A673 (cell line): ENCODE results near the gene ABI3. TPM values are rescaled to one million over a fixed set of nuclear protein-coding genes. Genes with fewer than 3 reads are reported as not detected.

Experiments
- Bru-seq: library from RNA; stranded (reverse); fragments of 400-500 nt; gene quantifications from one replicate; lab custom pipeline; 2021; lab: Mats Ljungman, UMichigan
- BruChase-seq, 2 experiments: library from RNA; stranded (reverse); fragments of 400-500 nt; gene quantifications; one replicate each; lab custom pipeline; 2021; lab: Mats Ljungman, UMichigan
- BruUV-seq: library from RNA; stranded (reverse); fragments of 400-500 nt; replicated peaks from 2 replicates; lab custom pipeline; 2021; lab: Mats Ljungman, UMichigan
- CTCF ChIA-PET: fragments of 300-600 bp; sonication (Branson Sonifier 250); formaldehyde crosslinking; loops from one replicate; lab custom pipeline; 2022; ENCODE audit warnings: antibody characterized with exemption; lab: Charles Lee
- POLR2A ChIA-PET: fragments of 300-600 bp; sonication (Branson Sonifier 250); formaldehyde crosslinking; loops from one replicate; lab custom pipeline; 2022; ENCODE audit warnings: antibody characterized with exemption; ENCODE audit not compliant: low non-redundant PET; lab: Charles Lee
- DNase-seq: peaks from one replicate; pipeline ENCODE4 v3.0.0-alpha.2; 2015; ENCODE audit warnings: low spot score
- H3K27ac ChIP-seq: fragments of 200-600 bp; sonication (generic); 2 replicates; pipeline ENCODE4 v1.5.1; 2016; ENCODE audit warnings: mixed run types, low read depth, mild to moderate bottlenecking, mixed read lengths, antibody characterized with exemption, low read length; ENCODE audit not compliant: poor library complexity, severe bottlenecking
- H3K27me3 ChIP-seq: fragments of 200-600 bp; sonication (generic); replicated peaks from 2 replicates; pipeline ENCODE4 v1.6.1; 2017; ENCODE audit warnings: mixed run types, low read depth, mild to moderate bottlenecking, mixed read lengths, antibody characterized with exemption, low read length; ENCODE audit not compliant: insufficient read depth, poor library complexity
- H3K36me3 ChIP-seq: fragments of 200-600 bp; sonication (generic); 2 replicates; pipeline ENCODE4 v1.6.1; 2016; ENCODE audit warnings: mixed run types, mild to moderate bottlenecking, mixed read lengths, antibody characterized with exemption, low read length; ENCODE audit not compliant: insufficient read depth, poor library complexity, severe bottlenecking
- H3K4me1 ChIP-seq: fragments of 200-600 bp; sonication (generic); 2 replicates; pipeline ENCODE4 v1.6.1; 2017; ENCODE audit warnings: mixed run types, mild to moderate bottlenecking, mixed read lengths, antibody characterized with exemption, low read length; ENCODE audit not compliant: insufficient read depth, poor library complexity, severe bottlenecking
- H3K4me3 ChIP-seq: fragments of 200-600 bp; sonication (generic); 2 replicates; pipeline ENCODE4 v1.5.1; 2016; ENCODE audit warnings: low read depth, mixed run types, mild to moderate bottlenecking, mixed read lengths, low read length; ENCODE audit not compliant: poor library complexity, severe bottlenecking
- H3K9me3 ChIP-seq: fragments of 200-600 bp; sonication (generic); 2 replicates; pipeline ENCODE4 v1.6.1; 2016; ENCODE audit warnings: mixed run types, low read depth, mild to moderate bottlenecking, mixed read lengths, antibody characterized with exemption, low read length; ENCODE audit not compliant: poor library complexity, severe bottlenecking
- EZH2 ChIP-seq: fragments of 200-600 bp; sonication (generic); IDR thresholded peaks from 2 replicates; pipeline ENCODE4 v1.6.1; 2017; ENCODE audit warnings: borderline replicate concordance, low read depth, mild to moderate bottlenecking, mixed read lengths, antibody characterized with exemption, low read length; ENCODE audit not compliant: poor library complexity, severe bottlenecking
- intact Hi-C: fragments of 100-400 bp; cut with micrococcal nuclease; formaldehyde crosslinking; loops from one replicate; pipeline ENCODE4 v1.10.0; 2022; ENCODE audit not compliant: unreplicated experiment
- long read RNA-seq: library from polyadenylated mRNA; stranded (forward); transcript quantifications from one replicate; pipeline ENCODE4 v2.0.0, GENCODE V29; 2022
- total RNA-seq: library from RNA; stranded (reverse); gene quantifications from 2 replicates; pipeline ENCODE4 v1.2.3, GENCODE V29; 2021
- TF ChIP-seq, protein P1 (sequence below): fragments of 300-800, 200-600 bp; sonication (generic); conservative IDR thresholded peaks from 2 replicates; pipeline ENCODE4 v1.5.1; 2017; ENCODE audit warnings: low read depth, mild to moderate bottlenecking, antibody characterized with exemption, low read length, moderate library complexity, mixed read lengths

ABI3 gene, protein sequence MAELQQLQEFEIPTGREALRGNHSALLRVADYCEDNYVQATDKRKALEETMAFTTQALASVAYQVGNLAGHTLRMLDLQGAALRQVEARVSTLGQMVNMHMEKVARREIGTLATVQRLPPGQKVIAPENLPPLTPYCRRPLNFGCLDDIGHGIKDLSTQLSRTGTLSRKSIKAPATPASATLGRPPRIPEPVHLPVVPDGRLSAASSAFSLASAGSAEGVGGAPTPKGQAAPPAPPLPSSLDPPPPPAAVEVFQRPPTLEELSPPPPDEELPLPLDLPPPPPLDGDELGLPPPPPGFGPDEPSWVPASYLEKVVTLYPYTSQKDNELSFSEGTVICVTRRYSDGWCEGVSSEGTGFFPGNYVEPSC
- total RNA-seq (9.7 and 13.0 TPM in 2 replicates), Bru-seq, nascent RNA (percentile 53 among the genes with signal in this experiment), BruChase-seq, experiment 1, labeled RNA remaining after a 2-hour chase (percentile 46 among the genes with signal in this experiment), BruChase-seq, experiment 2, labeled RNA remaining after a 6-hour chase (percentile 49 among the genes with signal in this experiment)
- long read RNA-seq, transcript ABI3-201 (8 exons, 2,109 nt), result major isoform, 28 of 36 reads
- long read RNA-seq, partial matches to known transcripts, result 0 of 36 reads
- long read RNA-seq, other reads (novel, unspliced or antisense), result 6 of 36 reads

DNA sequence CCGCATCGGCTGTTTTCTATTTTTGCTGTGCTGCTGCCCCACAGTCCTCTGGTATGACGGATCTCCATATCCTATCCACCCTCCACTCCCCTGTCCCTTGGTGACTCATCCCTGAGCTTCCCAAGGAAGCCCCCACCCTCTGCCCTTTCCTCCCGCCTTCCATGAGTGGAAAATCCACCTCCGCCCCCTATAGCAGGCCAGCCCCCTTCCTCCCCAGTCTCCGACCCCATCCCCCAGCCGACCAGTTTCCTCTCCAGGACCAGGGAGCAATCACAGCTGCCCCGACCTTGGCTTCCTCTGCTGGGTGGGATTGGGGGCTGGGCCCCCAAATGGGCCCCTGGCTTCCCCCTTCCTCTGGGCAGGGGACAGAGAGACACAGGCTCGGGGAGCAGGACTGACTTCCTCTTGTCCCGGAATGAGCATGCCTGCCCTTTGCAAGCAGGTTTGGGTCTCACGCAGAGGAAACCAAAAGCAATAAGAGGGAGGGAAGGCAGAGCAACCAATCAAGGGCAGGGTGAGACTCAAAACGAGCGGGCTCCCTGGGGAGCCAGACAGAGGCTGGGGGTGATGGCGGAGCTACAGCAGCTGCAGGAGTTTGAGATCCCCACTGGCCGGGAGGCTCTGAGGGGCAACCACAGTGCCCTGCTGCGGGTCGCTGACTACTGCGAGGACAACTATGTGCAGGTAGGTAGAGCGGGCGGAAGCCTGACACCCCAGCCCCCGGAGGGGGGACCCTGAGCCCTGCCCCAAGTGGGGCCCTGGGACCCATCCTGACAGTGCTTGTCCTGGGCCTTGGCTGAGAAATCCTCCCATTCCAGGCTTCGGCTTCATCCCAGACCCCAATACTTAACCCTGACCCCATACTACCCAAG is at the start of gene ABI3, which contains the start of gene GNGT2:
ABI3 (plus strand) TSS at position 550 of the 872 bp plus-strand sequence; CDS start at position 568, 18 bp downstream.
GNGT2 (minus strand) TSS at position 417 of the 872 bp plus-strand sequence. CDS start 3,152 bp downstream, outside the sequence.
- H3K9me3 ChIP-seq, result no peaks in the 10 kb centered on the region
- H3K4me3 ChIP-seq, result peak within 1 kb of the TSS; percentile 45
- no peaks in the 10 kb centered on the region for H3K36me3 ChIP-seq
- H3K4me1 ChIP-seq, result peaks cover 23% of the 10 kb centered on the region
- BruUV-seq, result no TSS peak
- peak within 1 kb of the TSS; percentile 76 for H3K27ac ChIP-seq
- ChIA-PET CTCF (no interaction called here), POLR2A (interaction anchor here (0.6 kb wide), 1 partner anchor 776 kb away, joined by 3 read pairs; no protein-coding TSS in a partner anchor)
- H3K27me3 ChIP-seq, result no peaks in the 10 kb centered on the region
- intact Hi-C loops, result no loop called here
- peak; percentile 84 for DNase-seq
- TF ChIP-seq EZH2, result no peak
- TF ChIP-seq, protein P1, sequence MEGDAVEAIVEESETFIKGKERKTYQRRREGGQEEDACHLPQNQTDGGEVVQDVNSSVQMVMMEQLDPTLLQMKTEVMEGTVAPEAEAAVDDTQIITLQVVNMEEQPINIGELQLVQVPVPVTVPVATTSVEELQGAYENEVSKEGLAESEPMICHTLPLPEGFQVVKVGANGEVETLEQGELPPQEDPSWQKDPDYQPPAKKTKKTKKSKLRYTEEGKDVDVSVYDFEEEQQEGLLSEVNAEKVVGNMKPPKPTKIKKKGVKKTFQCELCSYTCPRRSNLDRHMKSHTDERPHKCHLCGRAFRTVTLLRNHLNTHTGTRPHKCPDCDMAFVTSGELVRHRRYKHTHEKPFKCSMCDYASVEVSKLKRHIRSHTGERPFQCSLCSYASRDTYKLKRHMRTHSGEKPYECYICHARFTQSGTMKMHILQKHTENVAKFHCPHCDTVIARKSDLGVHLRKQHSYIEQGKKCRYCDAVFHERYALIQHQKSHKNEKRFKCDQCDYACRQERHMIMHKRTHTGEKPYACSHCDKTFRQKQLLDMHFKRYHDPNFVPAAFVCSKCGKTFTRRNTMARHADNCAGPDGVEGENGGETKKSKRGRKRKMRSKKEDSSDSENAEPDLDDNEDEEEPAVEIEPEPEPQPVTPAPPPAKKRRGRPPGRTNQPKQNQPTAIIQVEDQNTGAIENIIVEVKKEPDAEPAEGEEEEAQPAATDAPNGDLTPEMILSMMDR, result no peak

DNA sequence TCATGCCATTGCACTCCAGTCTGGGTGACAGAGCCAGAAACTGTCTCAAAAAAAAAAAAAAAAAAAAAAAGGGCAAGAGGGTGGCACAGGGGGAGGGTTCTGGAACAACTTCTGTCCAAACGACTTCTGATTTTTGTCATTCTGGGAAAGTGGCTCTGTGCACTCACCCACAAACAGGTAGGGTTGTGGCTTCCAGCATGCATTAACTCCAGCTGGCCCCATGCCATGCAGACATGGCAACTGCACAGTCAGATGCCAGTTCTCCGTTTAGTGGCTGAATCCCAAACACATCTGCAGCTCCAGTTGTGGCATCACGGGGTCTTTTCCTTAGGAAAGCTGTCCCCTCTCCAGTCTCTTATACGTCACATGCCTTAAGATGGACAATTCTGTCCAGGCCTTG is 47.6 kb upstream of the ABI3 start:
- ChIA-PET POLR2A (no interaction called here), CTCF (no interaction called here)
- H3K4me1 ChIP-seq, result no peaks in the 10 kb centered on the region
- H3K27ac ChIP-seq, result no peak overlapping the region
- H3K36me3 ChIP-seq, result no peaks in the 10 kb centered on the region
- no peaks in the 10 kb centered on the region for H3K9me3 ChIP-seq
- no peak for TF ChIP-seq EZH2
- intact Hi-C loops, result no loop called here
- peaks cover 6% of the 10 kb centered on the region for H3K27me3 ChIP-seq
- no peak for DNase-seq
- H3K4me3 ChIP-seq, result no peak overlapping the region
- BruUV-seq, result no TSS peak

DNA sequence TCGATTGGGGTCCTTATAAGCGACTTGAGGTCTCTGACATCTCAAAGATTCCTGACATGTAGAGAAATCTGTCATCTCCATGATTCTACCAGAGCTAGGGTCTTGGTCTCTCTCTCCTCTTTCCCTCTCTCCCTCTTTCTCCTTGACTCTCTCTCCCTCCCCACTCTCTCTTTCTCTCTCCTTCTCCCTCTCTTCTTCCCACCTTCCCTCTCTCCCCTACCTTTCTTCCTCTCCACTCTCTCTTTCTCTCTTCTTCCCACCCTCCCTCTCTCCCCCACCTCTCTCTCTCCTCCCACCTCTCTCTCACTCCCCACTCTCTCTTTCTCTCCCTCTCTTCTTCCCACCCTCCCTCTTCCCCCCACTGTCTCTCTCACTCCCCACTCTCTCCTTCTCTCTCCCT is 45.4 kb upstream of the ABI3 start:
- Histone ChIP-seq H3K27ac (no peak overlapping the region), H3K27me3 (peaks cover 12% of the 10 kb centered on the region), H3K4me3 (no peak overlapping the region), H3K4me1 (no peaks in the 10 kb centered on the region), H3K36me3 (no peaks in the 10 kb centered on the region), H3K9me3 (no peaks in the 10 kb centered on the region)
- ChIA-PET POLR2A (no interaction called here), CTCF (no interaction called here)
- TF ChIP-seq, protein P1, result no peak
- no peak for TF ChIP-seq EZH2
- intact Hi-C loops, result no loop called here
- no peak for DNase-seq
- BruUV-seq, result no TSS peak
